HepG2 (cell line): ENCODE data around the gene DGAT2. TPM values are rescaled to one million over a fixed set of nuclear protein-coding genes. Genes with fewer than 3 reads are reported as not detected.

Experiments
- DMAP1 ChIP-seq: IDR thresholded peaks from 2 replicates; pipeline ENCODE4 v1.6.1; 2016
- GMEB1 ChIP-seq: sonication (generic); formaldehyde crosslinking; IDR thresholded peaks from 2 replicates; pipeline ENCODE4 v1.5.1; 2020; ENCODE audit warnings: missing genetic modification reagents, mild to moderate bottlenecking, borderline replicate concordance
- HOXA9 ChIP-seq: sonication (generic); formaldehyde crosslinking; IDR thresholded peaks from 2 replicates; pipeline ENCODE4 v1.8.1; 2022; ENCODE audit warnings: missing genetic modification reagents, mild to moderate bottlenecking, moderate library complexity, borderline replicate concordance
- KDM5A ChIP-seq: fragments of 200-600 bp; sonication (generic); IDR thresholded peaks from 2 replicates; pipeline ENCODE4 v1.7.0; 2018; ENCODE audit warnings: antibody characterized with exemption, mild to moderate bottlenecking, low read length, borderline replicate concordance
- NR2F1 ChIP-seq, 2 experiments: fragments of 450-650 bp in 1 of 2; formaldehyde crosslinking in 1 of 2; IDR thresholded peaks; 2 replicates each; pipeline versions ENCODE4 v1.5.0 to v1.6.1; 2016 to 2020; ENCODE audit warnings: mild to moderate bottlenecking in 1 of 2, missing compliant biosample characterization in 1 of 2, missing genetic modification reagents in 1 of 2, moderate library complexity in 1 of 2
- PHF21A ChIP-seq: sonication (generic); formaldehyde crosslinking; IDR thresholded peaks from 2 replicates; pipeline ENCODE4 v1.5.0; 2020; ENCODE audit warnings: mild to moderate bottlenecking, missing genetic modification reagents
- SOX13 ChIP-seq, 3 experiments: fragments of 450-650 bp in 1 of 3; sonication (generic) in 1 of 3; formaldehyde crosslinking in 1 of 3; IDR thresholded peaks in 2 of 3; conservative IDR thresholded peaks in 1 of 3; 2 replicates each; pipeline versions ENCODE4 v1.5.0 to v1.6.1; 2016 to 2020; ENCODE audit warnings: antibody characterized with exemption in 1 of 3, mild to moderate bottlenecking in 1 of 3, missing compliant biosample characterization in 1 of 3, missing genetic modification reagents in 1 of 3, moderate library complexity in 1 of 3
- TSC22D2 ChIP-seq: sonication (generic); formaldehyde crosslinking; IDR thresholded peaks from 2 replicates; pipeline ENCODE4 v1.5.1; 2020; ENCODE audit warnings: missing genetic modification reagents, mild to moderate bottlenecking, borderline replicate concordance
- ZBTB20 ChIP-seq: sonication (generic); formaldehyde crosslinking; IDR thresholded peaks from 2 replicates; pipeline ENCODE4 v1.8.1; 2023; ENCODE audit warnings: missing genetic modification reagents, low read depth, mild to moderate bottlenecking, borderline replicate concordance
- ZFX ChIP-seq: sonication (generic); formaldehyde crosslinking; IDR thresholded peaks from 2 replicates; pipeline ENCODE4 v1.4.0; 2020; ENCODE audit warnings: mild to moderate bottlenecking, low read depth, missing genetic modification reagents, moderate library complexity
- ZFY ChIP-seq: sonication (generic); formaldehyde crosslinking; IDR thresholded peaks from 2 replicates; pipeline ENCODE4 v1.4.0; 2020; ENCODE audit warnings: missing genetic modification reagents
- ZGPAT ChIP-seq: IDR thresholded peaks from 2 replicates; pipeline ENCODE4 v1.6.1; 2016; ENCODE audit warnings: mild to moderate bottlenecking
- ZNF138 ChIP-seq: sonication (generic); formaldehyde crosslinking; IDR thresholded peaks from 2 replicates; pipeline ENCODE4 v1.5.0; 2020; ENCODE audit warnings: mild to moderate bottlenecking, low read depth, missing genetic modification reagents
- ZNF644 ChIP-seq: IDR thresholded peaks from 2 replicates; pipeline ENCODE4 v1.6.1; 2016; ENCODE audit warnings: low read depth
- ZNF709 ChIP-seq: sonication (generic); formaldehyde crosslinking; IDR thresholded peaks from 2 replicates; pipeline ENCODE4 v1.5.0; 2020; ENCODE audit warnings: mild to moderate bottlenecking, missing genetic modification reagents
- polyA plus RNA-seq, 8 experiments: library from polyadenylated mRNA; depleted of rRNA in 3 of 8; stranded (reverse) in 7 of 8; unstranded in 1 of 8; fragments of >200 nt; fragmentation: Illumina TruSeq in 4 of 8; extraction: Trizol in 4 of 8; gene quantifications; 2 replicates each; pipeline versions ENCODE4 v1.2.1 to v1.2.3, GENCODE V29; 2011 to 2016; ENCODE audit warnings: low read depth in 4 of 8, missing spikeins in 1 of 8, mixed read lengths in 1 of 8; ENCODE audit not compliant: insufficient read depth in 1 of 8
- total RNA-seq, 5 experiments: library from RNA; depleted of rRNA; stranded (reverse); fragments of >200 nt; fragmentation: Illumina TruSeq; extraction: Trizol; gene quantifications; 2 replicates each; pipeline ENCODE4 v1.2.3, GENCODE V29; 2016; ENCODE audit warnings: low read depth in 1 of 5
- TF ChIP-seq, protein P1 (sequence below), 2 experiments: sonication (generic) in 1 of 2; formaldehyde crosslinking in 1 of 2; IDR thresholded peaks; 2 replicates each; pipeline versions ENCODE4 v1.5.1 to v1.6.1; 2011 to 2020; ENCODE audit warnings: borderline replicate concordance in 1 of 2, low read depth in 1 of 2, low read length in 1 of 2, mild to moderate bottlenecking in 1 of 2, missing genetic modification reagents in 1 of 2, moderate library complexity in 1 of 2
- TF ChIP-seq, protein P2 (sequence below): sonication (generic); formaldehyde crosslinking; IDR thresholded peaks from 2 replicates; pipeline ENCODE4 v1.5.1; 2020; ENCODE audit warnings: mild to moderate bottlenecking, moderate library complexity, missing genetic modification reagents
- TF ChIP-seq, protein P3 (sequence below): sonication (generic); formaldehyde crosslinking; IDR thresholded peaks from 2 replicates; pipeline ENCODE4 v1.4.0; 2020; ENCODE audit warnings: missing genetic modification reagents

Gene DGAT2
- total and polyA plus RNA-seq, 2 of the 13 experiments (the other 11 are each of a cell fraction or from before 2014, with no cell fraction given), result 39.0 to 65.6 TPM

DNA sequence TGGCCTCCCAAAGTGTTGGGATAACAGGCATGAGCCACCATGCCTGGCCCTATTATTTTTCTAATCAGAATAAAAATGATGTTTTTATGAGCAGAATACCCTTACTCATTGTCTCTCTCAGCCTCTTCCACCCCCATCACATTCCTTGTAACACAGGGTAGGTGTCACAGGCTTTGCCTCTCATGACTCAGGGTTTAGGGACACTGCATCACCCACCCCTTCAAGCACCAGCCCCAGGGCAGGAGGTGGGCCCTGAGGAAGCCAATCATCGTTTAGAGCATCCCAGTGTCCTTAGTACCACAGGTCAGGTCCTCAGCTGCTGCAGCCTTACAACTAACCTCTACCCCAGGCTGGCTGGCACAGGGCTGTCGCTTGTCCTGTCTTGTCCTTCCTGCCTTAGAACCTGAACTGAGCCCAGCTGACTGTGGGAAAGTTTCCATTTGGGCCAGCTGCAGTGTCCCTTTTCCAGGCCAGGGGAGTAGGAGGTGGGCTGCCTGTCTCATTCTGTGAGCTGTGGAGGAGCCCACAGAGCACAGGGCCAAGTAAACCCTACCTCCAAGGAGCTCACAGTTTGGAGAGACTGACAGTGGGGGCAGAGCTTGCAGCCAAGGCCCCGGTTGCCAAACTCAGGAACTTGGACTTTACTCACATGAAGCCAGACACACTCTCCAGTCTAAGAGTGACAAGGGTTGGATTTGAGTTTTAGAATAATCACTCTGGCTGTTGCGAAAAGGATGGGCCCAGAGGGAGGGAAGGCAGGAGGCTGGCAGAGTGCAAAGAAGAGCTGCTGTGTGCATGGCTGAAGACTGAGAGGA lies 26.9 kb downstream of the DGAT2 start (continued):
- TF ChIP-seq, protein P1, sequence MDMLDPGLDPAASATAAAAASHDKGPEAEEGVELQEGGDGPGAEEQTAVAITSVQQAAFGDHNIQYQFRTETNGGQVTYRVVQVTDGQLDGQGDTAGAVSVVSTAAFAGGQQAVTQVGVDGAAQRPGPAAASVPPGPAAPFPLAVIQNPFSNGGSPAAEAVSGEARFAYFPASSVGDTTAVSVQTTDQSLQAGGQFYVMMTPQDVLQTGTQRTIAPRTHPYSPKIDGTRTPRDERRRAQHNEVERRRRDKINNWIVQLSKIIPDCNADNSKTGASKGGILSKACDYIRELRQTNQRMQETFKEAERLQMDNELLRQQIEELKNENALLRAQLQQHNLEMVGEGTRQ (IDR thresholded peaks at IDR 0.05; ENCODE audit: low read depth, low read length), result no peak
- TF ChIP-seq, protein P1 (CRISPR knock-in tag; IDR thresholded peaks at IDR 0.05; ENCODE audit: borderline replicate concordance), result no peak
- TF ChIP-seq ZNF138 (no peak), ZNF709 (CRISPR knock-in tag) (no peak), HOXA9 (CRISPR knock-in tag) (no peak), ZNF644 (CRISPR knock-in tag) (0 out of 2 replicates have a peak, but pooled peaks have one; percentile 47), SOX13 (IDR thresholded peaks at IDR 0.05) (no peak), SOX13 (CRISPR knock-in tag; conservative IDR thresholded peaks at IDR 0.05 in 1 of 2, IDR thresholded peaks at IDR 0.05 in 1 of 2) (no peak; a peak in 1 of 4 replicates), TSC22D2 (CRISPR knock-in tag) (0 out of 2 replicates have a peak, but pooled peaks have one; percentile 19), ZBTB20 (CRISPR knock-in tag) (no peak), ZFY (CRISPR knock-in tag) (peak; percentile 23), ZFX (CRISPR knock-in tag) (peak; percentile 41), PHF21A (CRISPR knock-in tag) (peak; percentile 87), GMEB1 (CRISPR knock-in tag) (no peak; the same call in 1 of the 2 replicates), DMAP1 (CRISPR knock-in tag) (no peak), ZGPAT (CRISPR knock-in tag) (no peak; the same call in 1 of the 2 replicates), KDM5A (no peak), NR2F1 (CRISPR knock-in tag; IDR thresholded peaks at IDR 0.05) (no peak)
- TF ChIP-seq, protein P2, sequence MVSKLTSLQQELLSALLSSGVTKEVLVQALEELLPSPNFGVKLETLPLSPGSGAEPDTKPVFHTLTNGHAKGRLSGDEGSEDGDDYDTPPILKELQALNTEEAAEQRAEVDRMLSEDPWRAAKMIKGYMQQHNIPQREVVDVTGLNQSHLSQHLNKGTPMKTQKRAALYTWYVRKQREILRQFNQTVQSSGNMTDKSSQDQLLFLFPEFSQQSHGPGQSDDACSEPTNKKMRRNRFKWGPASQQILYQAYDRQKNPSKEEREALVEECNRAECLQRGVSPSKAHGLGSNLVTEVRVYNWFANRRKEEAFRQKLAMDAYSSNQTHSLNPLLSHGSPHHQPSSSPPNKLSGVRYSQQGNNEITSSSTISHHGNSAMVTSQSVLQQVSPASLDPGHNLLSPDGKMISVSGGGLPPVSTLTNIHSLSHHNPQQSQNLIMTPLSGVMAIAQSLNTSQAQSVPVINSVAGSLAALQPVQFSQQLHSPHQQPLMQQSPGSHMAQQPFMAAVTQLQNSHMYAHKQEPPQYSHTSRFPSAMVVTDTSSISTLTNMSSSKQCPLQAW (CRISPR knock-in tag), result no peak
- TF ChIP-seq, protein P3, sequence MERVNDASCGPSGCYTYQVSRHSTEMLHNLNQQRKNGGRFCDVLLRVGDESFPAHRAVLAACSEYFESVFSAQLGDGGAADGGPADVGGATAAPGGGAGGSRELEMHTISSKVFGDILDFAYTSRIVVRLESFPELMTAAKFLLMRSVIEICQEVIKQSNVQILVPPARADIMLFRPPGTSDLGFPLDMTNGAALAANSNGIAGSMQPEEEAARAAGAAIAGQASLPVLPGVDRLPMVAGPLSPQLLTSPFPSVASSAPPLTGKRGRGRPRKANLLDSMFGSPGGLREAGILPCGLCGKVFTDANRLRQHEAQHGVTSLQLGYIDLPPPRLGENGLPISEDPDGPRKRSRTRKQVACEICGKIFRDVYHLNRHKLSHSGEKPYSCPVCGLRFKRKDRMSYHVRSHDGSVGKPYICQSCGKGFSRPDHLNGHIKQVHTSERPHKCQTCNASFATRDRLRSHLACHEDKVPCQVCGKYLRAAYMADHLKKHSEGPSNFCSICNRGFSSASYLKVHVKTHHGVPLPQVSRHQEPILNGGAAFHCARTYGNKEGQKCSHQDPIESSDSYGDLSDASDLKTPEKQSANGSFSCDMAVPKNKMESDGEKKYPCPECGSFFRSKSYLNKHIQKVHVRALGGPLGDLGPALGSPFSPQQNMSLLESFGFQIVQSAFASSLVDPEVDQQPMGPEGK (CRISPR knock-in tag), result peak; percentile 52; the same call in 1 of the 2 replicates
